Cardiac fibroblast (primary cell): Measurements from ENCODE around the gene PARVA.

Experiments
- DNase-seq, 2 donors: peaks; one replicate each; pipeline versions ENCODE4 v3.0.0 to v3.0.0-alpha.2; 2010; ENCODE audit warnings: low read depth in 2 of 2
- H3K4me3 ChIP-seq, 2 donors: replicated peaks in 1 of 2; 1 replicate in 1 of 2; 2 replicates in 1 of 2; pipeline ENCODE4 v1.5.1; 2011; ENCODE audit warnings: low read depth in 2 of 2, low read length in 2 of 2, mild to moderate bottlenecking in 2 of 2, moderate library complexity in 1 of 2
- CTCF ChIP-seq: IDR thresholded peaks from one replicate; pipeline ENCODE4 v1.5.1; 2011; ENCODE audit warnings: low read depth, mild to moderate bottlenecking, low read length, inconsistent platforms

PARVA gene

GRCh38 chr11:12377106-12377823 is at the start of gene PARVA:
TSS of gene PARVA (plus strand) at chr11:12377571. CDS start at chr11:12377648, 77 bp downstream.
- peak; percentile 83 to 91 for DNase-seq
- TF ChIP-seq CTCF = peak; percentile 6
- H3K4me3 ChIP-seq = peak within 1 kb of the TSS; percentile 65 to 71

- H3K4me3 ChIP-seq = no peak overlapping the region
- no peak for DNase-seq
- TF ChIP-seq CTCF = no peak
These were observed 48.2 kb upstream of the PARVA start for GRCh38 chr11:12329169-12329568.

- no peak for TF ChIP-seq CTCF
- H3K4me3 ChIP-seq = no peak overlapping the region
- DNase-seq = no peak
These were observed 47.6 kb upstream of the PARVA start for GRCh38 chr11:12329797-12330196.

- peak in 1 of 2 donors; percentile 15 for DNase-seq
- TF ChIP-seq CTCF = no peak
- no peak overlapping the region for H3K4me3 ChIP-seq
These were observed 46.7 kb upstream of the PARVA start for GRCh38 chr11:12330485-12331231.

- H3K4me3 ChIP-seq = no peak overlapping the region
- DNase-seq = peak; percentile 91
- peak; percentile 73 for TF ChIP-seq CTCF
These were observed 46.0 kb upstream of the PARVA start for GRCh38 chr11:12331239-12331874.

GRCh38 chr11:12343526-12343925 is 33.8 kb upstream of the PARVA start:
- H3K4me3 ChIP-seq = no peak overlapping the region
- no peak for TF ChIP-seq CTCF
- DNase-seq = no peak
